Measurements from ENCODE around the gene ARMC7.

GRCh38 chr17:75093548-75094158 lies 16.1 kb upstream of the ARMC7 start:
- no peak for TF ChIP-seq CTCF (IDR thresholded peaks at IDR 0.05)
- no peak for TF ChIP-seq POLR2A (IDR thresholded peaks at IDR 0.05)

Data from sigmoid colon (tissue), 3 donors.